Stimulated activated CD8-positive, alpha-beta memory T cell treated with anti-CD3 and anti-CD28 coated beads, Interleukin-4, amount 100 ng/mL, for 1 hour (primary cell): ENCODE results near the gene WIF1.

Source experiments
- DNase-seq, 2 donors: peaks; one replicate each; pipeline ENCODE4 v3.0.0-alpha.2; 2020; ENCODE audit warnings: low read depth in 2 of 2, low spot score in 1 of 2

The WIF1 gene

GRCh38 chr12:65025136-65025535 is 96.0 kb downstream of the WIF1 start:
- DNase-seq, result no peak

DNA sequence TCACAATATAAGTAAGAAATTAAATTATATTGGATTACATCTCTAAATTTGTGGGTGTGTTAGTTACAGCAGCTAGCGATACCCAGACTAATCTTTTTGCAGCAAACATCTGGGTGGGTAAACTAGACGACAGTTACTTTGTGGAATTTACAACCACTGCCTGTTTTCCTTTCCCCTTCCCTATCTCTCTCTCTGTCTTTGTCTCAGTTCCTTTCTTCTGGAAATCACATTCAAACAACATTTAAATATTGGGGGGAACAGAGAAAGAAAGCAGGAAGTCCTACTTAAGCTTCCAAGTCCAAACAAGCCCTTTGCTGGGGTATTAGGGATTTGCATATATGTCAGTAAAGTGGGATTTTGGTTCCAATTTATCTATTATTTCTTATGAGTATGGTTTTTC is 97.6 kb downstream of the WIF1 start:
- DNase-seq, result no peak

GRCh38 chr12:65022960-65023359 is 98.1 kb downstream of the WIF1 start:
- no peak for DNase-seq

- no peak for DNase-seq
Observed at GRCh38 chr12:65022421-65022820, 98.7 kb downstream of the WIF1 start.

- no peak for DNase-seq
Observed at GRCh38 chr12:65019696-65020234, 101.3 kb downstream of the WIF1 start.

DNA sequence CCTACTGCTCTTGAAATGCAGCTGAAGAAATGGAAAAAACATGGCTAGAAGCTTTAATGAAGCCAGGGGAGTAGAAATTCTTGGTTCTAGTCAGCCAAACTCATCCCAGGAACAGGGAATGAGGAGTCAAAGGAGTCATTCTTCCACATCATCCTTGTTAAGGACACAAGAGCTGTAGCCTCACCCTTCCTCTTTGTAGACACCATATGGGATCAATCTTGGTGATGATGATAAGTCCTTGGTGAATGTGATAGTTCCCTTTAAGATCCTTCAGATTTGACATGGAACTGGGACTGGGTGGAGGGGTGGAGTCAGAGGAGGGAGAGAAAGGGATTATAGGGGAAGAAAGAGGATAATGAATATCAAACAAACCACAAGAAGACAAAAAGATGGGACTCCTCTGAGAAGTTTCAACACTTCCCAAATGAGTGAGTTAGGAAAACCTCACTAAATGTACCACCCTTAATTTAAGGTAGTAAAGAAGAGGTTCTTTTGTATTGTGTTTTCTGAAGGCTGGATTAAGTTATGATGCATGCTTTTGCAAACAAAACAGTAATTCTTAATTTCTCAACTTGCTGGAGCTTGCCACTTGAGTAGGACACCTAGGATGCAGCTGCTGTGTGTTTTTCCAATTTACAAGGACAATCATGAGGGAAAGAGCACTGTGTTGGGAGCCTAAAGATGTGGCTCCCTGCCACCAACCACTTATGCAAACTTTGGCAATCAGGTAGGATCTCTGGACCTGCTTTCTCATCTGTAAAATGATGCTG is 104.0 kb downstream of the WIF1 start:
- DNase-seq, result no peak

GRCh38 chr12:65015850-65016249 is 105.3 kb downstream of the WIF1 start:
- no peak for DNase-seq

DNA sequence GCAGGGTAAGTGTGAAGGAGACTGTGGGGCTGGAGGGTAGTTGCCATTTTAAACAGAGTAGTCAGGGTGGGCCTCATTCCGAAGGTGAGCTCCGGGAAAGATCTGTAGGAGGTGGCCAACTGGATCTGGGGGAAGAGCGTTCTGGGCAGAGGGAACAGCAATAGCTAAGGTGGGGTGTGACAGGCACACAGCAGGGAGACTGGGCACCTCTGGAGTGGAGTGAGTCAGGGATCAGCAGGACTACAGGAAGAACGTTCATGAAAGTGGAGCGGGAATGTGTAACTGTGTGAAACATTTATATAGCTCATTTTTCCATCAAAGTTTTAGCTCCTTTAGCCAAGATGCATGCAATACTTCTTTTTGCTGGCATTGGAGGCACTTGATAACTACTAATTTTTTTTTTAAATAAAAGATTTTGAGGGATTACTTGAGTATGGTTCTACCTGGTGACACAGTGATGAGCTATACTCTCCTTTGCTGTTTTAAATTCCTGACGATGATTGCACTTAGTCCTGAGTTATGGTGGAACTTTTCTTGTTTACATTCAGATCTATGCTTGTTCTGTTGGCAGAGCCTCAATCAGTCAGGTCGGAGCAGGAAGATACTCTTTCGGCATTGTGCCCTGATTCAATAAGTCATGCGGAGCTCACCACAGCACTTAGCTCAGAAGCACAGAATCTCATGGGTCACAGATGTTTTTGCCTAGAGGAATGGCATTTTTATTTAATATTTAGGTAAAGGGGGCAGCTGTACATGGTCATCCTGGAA is 106.4 kb downstream of the WIF1 start:
- no peak for DNase-seq

DNA sequence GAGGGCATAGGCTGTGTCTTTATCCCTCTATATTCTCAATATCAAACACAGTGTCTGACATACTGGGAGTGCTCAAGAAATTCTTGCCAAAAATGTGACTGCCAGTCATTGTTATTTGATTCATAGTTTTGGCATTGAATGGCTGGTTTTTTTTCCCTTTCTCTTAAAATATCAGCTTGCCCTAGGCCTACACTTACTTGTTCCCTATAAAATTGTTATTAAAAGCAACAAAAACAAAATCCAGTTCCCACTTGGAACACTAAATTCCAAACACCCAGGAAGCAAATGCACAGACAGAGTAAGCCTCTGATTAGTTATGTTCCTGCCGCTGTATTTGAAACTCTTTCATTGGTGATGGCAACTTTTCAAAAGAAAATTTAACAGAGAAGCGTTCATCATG is 110.7 kb downstream of the WIF1 start:
- no peak for DNase-seq

DNA sequence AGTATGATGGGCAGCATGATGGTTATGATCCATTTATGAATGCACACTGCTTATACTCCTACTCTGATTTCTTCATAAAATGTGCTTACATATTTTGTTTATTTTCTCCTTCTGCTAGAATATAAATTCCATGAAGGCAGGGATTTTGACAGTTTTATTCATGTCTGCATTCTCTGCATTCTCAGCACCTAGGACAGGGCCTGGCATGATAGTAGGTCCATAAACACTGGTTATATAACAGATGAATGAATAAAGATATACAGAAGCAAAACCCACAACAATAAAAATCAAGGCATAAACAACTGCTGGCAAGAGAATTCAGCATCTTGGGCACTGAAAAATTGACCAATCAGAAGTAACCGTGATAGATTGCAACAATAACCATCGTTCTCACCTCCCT is 115.4 kb downstream of the WIF1 start:
- no peak for DNase-seq

DNA sequence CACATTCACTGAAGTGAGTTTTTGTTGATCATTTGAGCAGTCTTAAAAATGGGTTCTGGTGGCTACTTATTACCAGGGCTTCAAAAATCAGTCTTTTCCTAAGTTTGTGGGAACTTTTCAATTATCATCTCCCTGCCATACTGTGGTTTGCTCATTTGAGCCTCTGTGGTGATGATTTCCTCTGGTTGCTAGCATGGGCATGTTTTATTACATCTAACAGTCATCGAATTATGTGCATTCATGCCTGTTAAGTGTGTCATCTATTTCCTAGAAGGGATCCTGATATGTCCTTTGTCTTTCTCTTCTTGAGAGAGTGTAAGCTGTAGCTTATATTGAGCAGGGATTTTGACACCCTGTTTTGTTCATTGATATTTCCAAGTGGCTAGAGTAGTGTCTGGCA is 116.8 kb downstream of the WIF1 start:
- DNase-seq, result no peak
